Pulmonary artery endothelial cell (primary cell): ENCODE results near the gene SCD5. TPM values are rescaled to one million over a fixed set of nuclear protein-coding genes. Genes with fewer than 3 reads are reported as not detected.
"Not testable (repeated sequence)": the region's sequence is repeated elsewhere in the genome, so short reads cannot be mapped to it uniquely, and the experiment has no call there.

Experiments used
- DNase-seq: peaks from one replicate; pipeline ENCODE4 v3.0.0-alpha.2; 2011; ENCODE audit warnings: low read depth, low spot score
- total RNA-seq: library from RNA; depleted of rRNA; stranded (reverse); fragments of >200 nt; gene quantifications from 2 replicates; pipeline ENCODE4 v1.2.3, GENCODE V29; 2014

The SCD5 gene
- total RNA-seq, result 50.4 and 62.5 TPM in 2 replicates

DNA sequence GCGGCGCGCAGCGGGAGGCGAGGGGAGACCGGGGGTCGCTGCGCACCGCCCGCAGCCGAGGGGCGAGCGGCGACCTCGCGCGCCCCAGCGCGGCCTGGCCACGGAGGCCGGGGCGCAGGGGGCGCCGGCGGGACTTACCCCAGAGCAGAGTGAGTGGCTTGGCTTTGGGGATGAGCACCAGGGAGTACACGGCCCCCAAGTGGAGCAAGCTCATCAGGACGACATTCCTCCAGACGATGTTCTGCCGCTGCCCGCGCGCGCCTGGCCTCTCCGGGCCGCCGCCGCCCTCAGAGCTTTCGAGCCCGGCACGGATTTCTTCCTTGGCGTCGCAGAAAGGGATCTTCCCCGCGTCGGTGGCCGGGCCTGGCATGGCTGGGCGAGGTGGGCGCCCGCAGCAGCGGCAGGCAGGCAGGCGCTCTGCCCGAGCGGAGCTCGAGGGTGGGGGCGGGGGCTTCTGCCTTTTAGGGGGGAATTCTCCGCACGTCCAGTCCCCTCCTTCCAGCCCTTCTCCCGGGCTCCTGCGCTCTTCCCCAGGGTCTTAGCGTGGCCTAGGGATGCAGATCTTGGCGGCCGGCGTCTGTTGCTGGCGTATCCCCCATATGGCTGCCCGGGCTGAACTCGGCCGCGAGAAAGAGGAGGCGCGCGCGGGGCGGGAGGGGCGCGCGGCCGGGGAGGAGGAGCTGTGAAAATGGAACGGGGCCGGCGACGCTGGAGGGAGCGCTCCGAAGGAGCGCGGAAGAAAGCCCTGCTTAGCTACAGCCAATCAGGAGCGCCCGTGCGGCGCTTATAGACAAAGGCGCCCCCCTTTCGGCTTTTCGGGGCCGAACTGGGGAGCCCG lies at the start of gene SCD5:
Gene SCD5 (minus strand): TSS at position 629 of the 838 bp plus-strand sequence. CDS start 259 bp downstream, at position 370.
- DNase-seq, result peak; percentile 51

GRCh38 chr4:82842593-82842992 lies 44.0 kb upstream of the SCD5 start:
- DNase-seq, result no peak

GRCh38 chr4:82839624-82840023 lies 41.0 kb upstream of the SCD5 start:
- DNase-seq, result peak; percentile 36

- DNase-seq, result no peak
Observed at GRCh38 chr4:82833696-82834313, 35.2 kb upstream of the SCD5 start.

- DNase-seq, result not testable (repeated sequence)
Observed at GRCh38 chr4:82833060-82833459, 34.5 kb upstream of the SCD5 start.

- DNase-seq, result no peak
Observed at GRCh38 chr4:82825425-82825824, 26.8 kb upstream of the SCD5 start.

- DNase-seq, result no peak
Observed at GRCh38 chr4:82823062-82823461, 24.5 kb upstream of the SCD5 start.

DNA sequence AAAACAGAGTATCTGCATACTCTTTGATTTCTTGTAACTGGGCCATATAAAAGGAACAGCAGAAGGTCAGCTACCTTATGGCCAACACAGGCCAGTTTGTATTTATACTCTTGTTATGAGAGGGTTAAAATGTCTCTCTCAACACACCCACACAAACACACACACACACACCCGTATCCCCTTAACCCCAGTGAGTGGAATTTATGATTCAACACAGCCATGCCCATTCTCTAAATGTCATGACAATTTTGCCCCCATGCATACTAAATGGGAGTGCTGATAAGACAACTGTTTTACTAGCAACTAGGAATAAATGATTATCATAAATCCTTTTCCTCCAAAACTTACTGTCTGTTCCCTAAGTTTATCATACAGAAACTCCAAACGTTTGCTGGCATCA lies 22.1 kb upstream of the SCD5 start:
- no peak for DNase-seq

DNA sequence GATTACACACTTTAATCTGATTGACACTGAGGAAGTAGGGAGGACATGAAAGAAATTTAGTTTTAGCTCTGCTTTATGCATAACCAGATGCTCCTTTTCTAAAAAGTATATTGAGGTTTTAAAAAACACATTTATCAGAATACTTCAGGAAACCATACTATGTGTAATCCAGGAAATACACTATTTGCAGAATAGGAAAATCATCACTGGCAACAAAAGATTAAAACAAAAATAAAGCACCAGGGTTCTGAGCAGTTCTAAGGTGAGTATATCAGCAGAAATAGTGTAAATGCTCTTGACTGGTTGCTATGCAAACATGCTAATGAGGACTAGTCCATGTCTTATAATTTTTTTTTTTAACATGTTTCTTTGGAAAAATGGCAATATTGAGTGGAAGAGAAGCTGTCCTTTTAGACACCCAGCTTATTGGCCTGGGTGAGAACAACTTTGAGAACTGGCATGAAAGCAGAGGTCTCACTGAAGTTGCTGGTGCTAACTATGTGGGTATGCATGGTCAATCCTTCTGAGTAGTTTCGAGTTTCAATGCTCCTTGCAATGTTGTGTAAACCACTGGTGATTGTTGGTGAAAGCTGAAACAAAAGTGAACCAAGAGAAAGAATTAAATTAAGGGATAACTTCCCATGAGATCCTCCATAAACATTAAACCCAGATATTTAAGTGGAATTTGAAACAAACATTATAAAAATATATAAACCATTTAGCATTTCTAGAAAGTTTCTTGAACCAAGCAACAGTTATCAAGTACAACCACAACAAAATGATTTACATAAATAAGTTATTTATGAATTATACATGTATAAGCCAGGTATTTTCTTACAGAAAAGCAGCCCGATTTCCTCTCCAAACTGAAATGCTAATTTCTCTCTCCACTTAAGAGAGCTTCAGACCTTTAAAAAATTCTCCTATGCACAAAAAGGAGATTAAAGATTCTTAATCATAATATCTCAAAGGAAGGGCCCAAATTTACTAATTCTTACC lies 20.4 kb upstream of the SCD5 start:
- no peak for DNase-seq

DNA sequence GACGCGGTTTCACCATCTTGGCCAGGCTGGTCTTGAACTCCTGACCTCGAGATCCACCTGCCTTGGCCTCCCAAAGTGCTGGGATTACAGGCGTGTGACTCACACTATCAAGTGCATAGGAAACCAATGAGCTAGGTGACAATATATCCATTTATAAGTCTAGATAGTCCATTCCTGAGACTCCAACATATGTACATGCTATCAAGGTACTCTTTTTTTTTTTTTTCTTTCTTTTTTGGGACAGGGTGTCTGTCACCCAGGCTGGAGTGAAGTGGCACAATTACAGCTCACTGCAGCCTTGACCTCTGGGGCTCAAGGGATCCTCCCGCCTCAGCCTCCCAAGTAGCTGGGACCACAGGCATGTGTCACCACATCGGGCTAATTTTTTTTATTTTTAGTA lies 18.3 kb upstream of the SCD5 start:
- not testable (repeated sequence) for DNase-seq

GRCh38 chr4:82814034-82814433 lies 15.4 kb upstream of the SCD5 start:
- no peak for DNase-seq

DNA sequence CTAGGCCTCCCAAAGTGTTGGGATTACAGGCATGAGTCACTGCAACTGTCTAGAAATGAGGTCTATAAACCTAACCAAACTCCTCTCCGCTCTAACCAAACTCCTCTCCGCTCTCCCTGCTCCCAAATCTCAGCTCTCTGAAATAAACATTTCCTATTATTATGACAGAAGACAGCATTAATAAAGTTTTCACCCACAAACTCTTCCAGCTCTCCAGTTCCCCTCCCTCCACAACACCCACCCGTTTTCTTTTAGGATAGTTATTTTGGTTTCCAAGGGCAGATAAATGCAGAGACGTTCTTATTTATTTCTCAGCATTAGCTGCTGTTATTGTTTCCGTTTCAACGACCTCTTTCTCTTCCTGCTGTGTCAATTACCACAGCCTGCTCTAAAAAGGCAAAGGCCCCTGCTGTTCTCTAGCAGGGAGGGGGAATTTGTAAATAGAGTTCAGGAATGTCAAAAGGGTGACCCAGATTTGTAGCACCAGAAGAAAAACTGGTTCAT lies 13.3 kb upstream of the SCD5 start:
- DNase-seq, result no peak

DNA sequence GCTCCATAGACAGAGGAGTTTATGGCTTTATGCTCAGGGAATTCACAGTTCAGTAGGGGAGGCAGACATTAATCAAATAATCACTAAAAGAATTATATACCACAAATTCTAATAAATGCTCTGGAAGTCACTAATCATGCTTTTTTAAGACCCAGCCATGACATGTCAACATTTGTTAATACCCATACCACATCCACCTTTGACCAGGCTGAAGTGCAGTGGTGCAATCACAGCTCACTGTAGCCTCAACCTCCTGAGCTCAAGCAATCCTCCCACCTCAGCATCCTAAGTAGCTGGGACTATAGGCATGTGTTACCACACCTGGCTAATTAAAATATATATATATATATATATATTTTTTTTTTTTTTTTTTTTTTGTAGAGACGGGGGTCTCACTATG lies 12.8 kb upstream of the SCD5 start:
- DNase-seq, result no peak

DNA sequence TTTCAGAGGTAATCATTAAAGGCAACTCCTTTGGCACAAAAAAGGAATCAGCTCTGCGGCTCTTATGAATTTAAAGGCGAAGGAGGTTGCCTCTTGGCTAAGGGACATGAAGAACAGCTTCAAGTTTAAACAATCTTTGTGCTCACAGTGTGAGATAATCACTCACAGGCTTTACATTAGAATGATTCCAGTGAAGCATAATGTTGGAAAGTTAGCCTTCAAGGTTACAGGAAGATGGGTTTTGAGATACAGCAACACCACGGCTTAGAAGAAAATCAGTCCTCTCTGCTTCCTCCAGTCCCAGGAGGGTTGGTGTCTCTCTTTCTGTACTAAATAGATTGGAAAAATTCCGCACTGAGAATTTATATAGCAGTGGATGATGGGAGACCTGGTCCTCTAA lies 11.6 kb upstream of the SCD5 start:
- no peak for DNase-seq

DNA sequence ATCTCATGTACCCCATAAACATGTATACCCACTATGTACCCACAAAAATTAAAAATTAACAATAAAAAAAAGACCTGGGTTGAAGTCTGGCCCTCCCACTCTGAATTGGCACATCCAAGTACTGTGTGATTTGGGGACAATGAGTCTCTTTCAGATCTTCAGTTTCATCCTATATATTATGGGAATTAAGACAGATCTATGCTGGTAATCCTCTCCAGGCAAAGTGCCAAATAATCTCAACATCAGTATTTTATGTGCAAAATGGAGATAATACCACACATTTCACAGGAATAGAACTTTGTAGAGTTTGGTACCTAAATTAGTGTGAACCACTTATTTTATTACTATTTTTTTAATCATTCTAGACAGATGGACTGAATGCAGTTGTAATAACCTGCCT lies 11.0 kb upstream of the SCD5 start:
- DNase-seq, result no peak

- no peak for DNase-seq
Observed at GRCh38 chr4:82803746-82804145, 5.2 kb upstream of the SCD5 start.

DNA sequence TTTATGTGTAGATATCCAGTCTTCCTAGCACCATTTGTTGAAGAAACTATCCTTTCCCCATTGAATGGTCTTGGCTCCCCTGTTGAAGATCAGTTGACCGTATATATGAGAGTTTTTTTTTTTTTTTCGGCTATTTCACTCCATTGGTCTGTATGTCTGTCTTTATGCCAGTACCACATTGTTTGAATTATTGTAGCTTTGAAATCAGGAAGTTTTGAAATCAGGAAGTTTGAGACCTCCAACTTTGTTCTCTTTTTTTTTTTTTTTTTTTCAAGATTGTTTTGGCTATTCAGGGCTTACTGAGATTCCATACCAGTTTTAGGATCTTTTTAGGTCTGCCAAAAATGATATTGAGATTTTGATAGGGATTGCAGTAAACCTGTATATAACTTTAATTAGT lies 4.3 kb upstream of the SCD5 start:
- DNase-seq, result no peak

DNA sequence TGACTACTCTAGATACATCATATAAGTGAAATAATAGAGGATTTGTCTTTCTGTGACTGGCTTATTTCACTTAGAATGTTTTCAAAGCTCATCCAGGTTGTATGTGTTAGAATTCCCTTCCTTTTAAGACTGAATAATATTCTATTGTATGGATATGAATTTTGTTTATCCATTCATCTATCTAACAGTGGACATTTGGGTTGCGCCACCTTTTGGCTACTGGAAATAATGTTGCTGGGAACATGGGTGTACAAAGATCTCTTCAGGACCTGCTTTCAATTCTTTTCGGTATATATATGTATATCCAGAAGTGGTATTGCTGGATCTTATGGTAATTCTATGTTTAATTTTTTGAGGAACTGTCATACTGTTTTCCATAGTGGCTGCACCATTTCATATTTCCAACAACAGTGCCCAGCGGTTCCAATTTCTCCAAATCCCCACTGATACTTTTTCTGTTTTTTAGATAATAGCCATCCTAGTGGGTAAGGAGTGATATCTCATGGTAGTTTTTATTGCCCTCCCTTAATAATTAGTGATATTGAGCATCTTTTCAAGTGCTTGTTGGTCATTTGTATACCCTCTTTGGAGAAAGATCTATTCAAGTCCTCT lies 3.4 kb upstream of the SCD5 start:
- DNase-seq, result no peak

- no peak for DNase-seq
Observed at GRCh38 chr4:82799006-82799881, 648 bp upstream of the SCD5 start.
